ENCODE data around the gene SNAP47.
A peak's percentile ranks its signal among the peaks of the same experiment; 100 is the strongest.

Gene SNAP47

DNA sequence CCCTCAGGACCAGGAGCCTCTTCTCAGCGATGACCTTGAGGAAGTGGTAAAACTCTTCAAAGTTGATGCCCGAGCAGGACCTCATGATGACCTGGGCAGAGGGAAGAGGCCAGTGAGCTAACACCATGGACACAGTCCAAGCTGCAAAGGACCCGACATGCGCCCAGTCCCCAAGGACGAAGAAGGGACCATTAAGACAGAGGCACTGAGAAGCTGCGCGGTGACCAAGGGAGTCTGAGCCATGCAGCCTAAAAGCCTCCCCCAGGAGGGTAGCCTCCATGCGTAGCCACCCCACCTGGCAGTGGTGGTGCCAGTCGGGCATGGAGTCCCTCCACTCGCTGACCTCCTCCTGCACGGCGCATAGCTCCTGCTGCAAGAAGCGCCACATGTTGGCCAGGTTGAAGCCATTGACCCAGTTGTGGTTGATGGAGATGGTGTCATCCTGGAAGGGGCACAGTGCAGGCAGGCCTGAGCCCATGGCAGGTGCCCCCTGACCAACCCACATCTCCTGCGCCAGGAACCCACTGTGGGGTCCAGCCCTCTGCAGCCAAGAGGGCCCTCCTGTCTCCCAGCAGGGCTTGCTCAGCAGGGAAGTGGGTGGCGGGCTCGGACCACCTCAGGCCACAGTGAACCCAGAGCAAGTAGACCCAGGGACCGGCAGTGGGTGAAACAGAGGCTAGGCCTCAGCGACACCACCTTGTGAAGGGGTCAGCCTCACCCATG is 2.5 kb upstream of the SNAP47 start:
- DNase-seq, result no peak

DNA sequence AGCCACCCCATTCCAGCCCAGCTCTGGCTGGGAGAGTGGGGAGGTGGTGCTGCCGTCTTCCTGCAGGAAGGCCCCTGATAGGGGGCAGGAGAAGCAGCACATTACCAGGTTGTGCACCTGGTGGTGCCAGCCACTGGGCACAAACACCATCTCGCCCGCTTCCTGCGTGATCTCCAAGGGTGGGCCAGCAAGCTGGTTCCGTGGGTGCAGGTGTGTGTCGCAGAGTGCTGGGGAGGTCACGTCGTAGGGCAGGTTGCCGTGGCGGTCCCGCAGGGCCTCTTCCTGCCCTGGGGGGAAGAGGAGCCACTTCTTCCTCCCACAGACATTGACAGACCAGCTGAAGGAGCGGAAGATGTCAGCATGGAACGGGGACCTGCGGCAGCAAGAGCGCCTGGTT is 1.9 kb upstream of the SNAP47 start:
- no peak for DNase-seq

- DNase-seq, result no peak
Measured at GRCh38 chr1:227733751-227734545, 1.3 kb upstream of the SNAP47 start.

- DNase-seq, result no peak
Measured at GRCh38 chr1:227734546-227734855, 734 bp upstream of the SNAP47 start.

DNA sequence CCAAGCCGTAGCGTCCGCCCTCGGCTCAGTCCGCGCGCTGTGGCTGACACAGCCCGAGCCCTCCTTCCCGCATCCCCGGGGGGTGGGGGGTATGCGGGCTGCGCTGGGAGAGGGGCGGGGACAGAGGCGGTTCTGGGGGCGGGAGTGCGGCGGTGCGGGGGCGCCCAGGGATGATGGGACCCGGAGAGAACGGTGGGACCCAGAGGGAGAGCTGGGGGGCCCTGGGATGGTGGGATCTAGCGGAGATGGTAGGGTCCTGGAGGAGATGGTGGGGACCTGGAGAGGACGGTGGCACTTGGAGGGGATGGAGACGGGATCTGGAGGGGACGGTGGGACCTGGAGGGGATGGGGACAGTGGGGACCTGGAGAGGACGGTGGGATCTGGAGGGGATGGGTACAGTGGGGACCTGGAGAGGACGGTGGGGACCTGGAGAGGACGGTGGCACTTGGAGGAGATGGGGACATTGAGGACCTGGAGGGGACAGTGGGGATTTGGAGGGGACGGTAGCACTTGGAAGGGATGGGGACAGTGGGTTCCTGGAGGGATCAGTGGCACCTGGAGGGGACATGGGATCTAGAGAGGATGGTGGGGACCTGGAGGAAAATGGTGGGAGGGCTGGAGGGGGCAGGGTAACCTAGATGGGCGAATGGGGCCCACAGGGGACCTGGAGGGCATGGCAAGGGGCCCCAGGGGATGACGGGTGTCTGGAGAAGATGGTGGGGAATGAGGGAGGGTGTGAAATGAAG is 477 bp downstream of the SNAP47 start:
- DNase-seq, result peak; percentile 51

GRCh38 chr1:227736814-227737432 is 1.7 kb downstream of the SNAP47 start:
- no peak for DNase-seq

GRCh38 chr1:227738820-227739219 is 3.6 kb downstream of the SNAP47 start:
- DNase-seq, result no peak

DNA sequence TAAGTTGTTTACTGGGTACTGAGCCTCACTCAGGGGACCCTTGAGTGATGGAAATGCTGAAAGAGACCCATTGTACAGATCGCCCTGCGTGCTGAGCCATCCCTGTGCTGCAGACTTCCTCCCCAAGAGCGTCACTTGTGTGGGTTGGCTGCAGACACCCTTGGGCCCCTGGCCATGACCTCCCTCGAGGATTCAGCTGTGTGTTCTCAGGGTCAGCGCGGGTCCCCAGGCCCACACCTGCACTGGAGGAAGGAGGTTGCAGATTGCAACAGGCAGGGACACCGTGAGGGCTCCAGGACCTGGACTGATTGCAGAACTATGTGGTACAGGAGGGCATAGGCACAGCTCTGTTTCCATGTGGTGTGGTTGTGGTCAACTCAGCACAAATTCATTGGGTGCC is 4.4 kb downstream of the SNAP47 start:
- DNase-seq, result no peak

- no peak for DNase-seq
Measured at GRCh38 chr1:227740401-227740960, 5.2 kb downstream of the SNAP47 start.

DNA sequence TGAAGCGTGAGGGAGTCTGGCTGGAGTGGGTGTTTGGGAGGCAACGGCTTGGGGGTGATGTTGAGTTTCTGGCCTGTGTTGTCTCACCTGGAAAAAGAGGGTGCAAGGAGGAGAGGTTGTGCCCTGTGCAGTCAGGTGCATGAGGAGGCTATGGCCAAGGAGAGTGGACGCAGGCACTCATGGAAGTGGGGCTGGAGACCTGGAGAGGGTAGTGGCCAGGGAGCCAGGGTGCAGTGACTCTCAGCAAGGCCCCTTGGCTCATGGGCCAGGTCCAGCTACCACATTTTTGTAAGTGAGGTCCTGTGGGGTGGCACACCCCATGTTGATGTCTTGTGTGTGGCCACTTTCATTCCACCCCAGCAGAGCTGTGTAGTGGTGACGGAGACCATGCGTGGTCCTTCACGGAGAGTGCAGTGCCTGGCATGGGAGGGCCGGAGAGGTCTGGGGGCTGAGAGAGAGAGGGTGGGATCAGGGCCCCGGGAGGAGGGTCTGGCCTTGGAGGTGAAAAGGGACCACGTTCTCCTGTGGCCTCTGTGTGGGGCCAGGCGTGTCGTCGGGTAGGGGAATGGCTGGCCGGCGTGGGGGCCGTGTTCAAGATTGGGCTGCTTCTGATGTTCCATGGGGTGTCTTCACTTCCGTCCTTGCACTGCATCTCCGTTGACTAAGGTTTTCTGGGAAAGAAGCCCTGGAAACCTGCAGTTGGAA is 6.1 kb downstream of the SNAP47 start:
- DNase-seq, result no peak

DNA sequence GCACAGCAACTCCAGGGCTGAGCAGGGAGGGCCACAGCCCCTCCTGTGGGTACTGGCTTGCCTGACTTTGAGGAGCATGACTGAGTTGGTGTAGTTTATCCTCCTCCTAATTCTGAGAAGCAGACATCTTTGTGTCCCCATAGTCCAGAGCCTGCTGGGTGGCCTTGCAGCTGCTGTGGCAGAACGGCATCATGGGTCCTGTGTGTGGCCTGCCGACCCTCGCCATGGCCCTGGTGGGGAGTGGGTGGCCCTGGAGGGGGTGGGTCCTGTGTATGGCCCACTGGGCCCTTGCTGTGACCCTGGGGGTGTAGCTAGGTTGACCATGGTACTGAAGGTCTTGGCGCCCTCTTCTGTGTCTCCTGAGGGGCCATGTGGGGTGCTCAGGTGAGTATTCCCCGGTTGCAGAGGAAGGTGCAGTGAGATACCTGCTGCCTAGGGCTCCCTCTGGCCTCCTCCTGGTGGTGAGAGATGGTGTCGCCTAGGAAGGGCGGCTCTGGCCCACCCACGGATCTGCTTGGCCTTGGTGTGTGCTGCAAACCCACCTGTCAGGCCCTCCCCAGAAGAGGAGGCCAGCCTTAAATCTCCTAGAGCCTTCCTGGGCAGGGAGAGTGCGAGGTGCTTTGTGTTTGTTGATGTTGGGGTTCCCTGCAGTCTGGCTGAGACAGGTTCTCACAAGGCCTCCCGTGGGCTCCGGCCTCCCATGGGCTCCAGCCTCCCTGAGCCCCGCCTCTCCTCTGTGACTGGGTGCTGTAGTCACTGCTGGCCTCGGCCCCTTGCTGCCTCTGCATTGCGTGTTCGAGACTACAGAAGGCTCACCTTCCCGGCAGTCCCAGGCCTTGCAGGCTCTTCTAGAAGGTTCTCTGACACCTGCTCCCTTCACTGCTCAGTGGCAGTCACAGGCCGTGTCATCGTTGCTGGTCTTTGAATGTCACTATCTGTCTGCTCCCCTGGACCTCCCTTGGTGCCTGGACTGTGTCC is 7.8 kb downstream of the SNAP47 start:
- no peak for DNase-seq

DNA sequence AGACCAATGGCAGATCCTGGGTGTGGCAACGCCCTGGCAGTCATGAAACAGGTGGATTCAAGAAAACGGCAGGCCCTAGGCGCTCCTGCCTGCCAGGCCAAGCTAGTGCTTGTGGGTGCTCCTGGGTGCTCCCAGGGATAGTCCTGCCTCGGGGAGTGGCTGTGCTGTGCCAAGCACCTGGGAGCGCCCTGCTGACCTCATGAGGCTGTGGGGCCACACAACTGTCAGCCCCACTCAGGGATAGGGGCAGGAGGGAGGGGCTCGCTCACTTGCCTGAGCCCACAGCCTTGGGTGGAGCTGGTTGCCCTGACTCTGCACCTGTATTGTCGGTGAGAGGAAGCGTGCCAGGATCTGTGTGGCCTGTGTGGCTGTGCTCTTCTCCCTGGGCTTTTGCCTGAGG is 9.4 kb downstream of the SNAP47 start:
- no peak for DNase-seq

GRCh38 chr1:227745568-227746265 is 10.5 kb downstream of the SNAP47 start:
- DNase-seq, result no peak

GRCh38 chr1:227746676-227747075 is 11.4 kb downstream of the SNAP47 start:
- no peak for DNase-seq

DNA sequence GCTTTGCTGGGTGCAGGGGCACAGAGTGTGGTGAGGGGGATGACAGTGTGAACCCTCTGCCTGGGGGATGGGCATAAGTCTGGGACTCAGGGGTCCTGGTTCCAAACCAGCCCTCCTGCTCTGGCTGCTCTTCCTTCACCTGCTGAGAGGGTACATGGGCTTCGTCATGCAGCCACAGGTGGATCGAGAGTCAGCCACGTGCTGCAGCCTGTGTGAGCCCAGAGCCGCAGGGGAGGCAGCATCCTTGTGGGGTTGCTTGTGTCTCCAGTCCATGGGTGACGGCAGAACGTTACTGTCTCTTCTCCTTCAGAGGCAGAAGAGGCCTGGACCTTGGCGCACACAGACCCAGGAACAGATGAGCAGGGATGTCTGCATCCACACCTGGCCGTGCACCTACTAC is 12.1 kb downstream of the SNAP47 start:
- no peak for DNase-seq

DNA sequence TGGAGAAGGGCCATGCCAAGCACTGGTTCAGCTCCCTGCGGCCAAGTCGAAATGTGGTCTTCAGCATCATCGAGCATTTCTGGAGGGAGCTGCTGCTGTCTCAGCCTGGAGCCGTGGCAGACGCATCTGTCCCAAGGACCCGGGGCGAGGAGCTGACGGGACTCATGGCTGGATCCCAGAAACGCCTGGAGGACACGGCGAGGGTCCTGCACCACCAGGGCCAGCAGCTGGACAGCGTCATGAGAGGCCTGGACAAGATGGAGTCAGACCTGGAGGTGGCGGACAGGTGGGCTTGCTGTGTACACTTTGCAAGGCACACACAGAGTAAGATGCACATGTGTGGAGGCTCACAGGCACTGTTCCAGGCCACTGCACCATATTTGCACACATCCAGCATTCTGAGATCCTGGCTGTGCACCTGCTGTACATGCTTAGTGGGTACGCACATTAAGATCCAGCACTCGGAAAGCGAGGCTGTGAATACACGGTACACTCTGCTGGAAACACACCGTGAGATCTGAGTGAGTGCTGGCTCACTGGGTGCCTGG is 12.8 kb downstream of the SNAP47 start:
- DNase-seq, result no peak

- no peak for DNase-seq
Measured at GRCh38 chr1:227748496-227749182, 13.4 kb downstream of the SNAP47 start.

- DNase-seq, result no peak
Measured at GRCh38 chr1:227749225-227749624, 14.0 kb downstream of the SNAP47 start.

DNA sequence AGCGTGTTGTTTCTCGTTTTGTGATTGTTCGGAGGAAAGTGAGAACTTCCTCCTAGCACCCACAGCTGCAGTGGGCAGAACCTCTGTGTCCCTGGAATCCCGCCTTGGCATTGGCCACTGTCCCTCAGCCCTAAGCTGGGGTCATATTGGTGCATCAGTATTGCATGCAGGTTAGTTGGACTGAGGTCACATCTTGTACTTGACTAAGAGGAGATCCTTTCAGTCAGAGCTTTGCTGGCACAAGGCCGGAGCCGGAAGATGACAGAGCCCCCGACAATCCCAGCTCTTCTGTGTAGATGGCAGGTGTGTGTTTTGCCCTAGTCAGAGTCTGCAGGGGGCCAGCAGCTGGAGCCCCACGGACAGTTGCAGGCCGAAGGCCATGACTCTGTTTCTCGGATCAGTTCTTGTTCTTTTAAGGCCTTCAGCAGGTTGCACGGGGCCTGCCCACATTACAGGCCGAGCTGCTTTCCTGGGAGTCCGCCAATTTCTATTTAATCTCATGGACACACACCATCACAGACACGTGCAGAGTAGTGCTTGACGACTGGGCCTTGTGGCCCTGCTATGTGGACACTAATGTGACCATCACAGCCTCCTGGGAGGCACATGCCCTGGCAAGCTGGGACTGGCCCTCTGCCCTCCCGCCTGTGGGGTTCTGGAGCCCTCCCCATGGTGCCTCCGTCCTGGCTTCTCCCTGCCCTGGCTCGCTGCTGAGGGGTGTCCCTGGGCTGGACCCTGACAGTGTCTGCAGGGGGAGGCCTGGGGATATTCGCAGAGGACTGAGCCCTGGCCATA is 14.9 kb downstream of the SNAP47 start:
- DNase-seq, result no peak
